Stimulated activated CD8-positive, alpha-beta memory T cell treated with anti-CD3 and anti-CD28 coated beads, Interleukin-12 subunit alpha, Interleukin-12 subunit beta, amount 100 ng/mL, for 24 hours (primary cell): ENCODE data around the gene EXOC4.

Experiments used
- DNase-seq: peaks from one replicate; pipeline ENCODE4 v3.0.0-alpha.2; 2020; ENCODE audit errors: extremely low read depth

Gene EXOC4

DNA sequence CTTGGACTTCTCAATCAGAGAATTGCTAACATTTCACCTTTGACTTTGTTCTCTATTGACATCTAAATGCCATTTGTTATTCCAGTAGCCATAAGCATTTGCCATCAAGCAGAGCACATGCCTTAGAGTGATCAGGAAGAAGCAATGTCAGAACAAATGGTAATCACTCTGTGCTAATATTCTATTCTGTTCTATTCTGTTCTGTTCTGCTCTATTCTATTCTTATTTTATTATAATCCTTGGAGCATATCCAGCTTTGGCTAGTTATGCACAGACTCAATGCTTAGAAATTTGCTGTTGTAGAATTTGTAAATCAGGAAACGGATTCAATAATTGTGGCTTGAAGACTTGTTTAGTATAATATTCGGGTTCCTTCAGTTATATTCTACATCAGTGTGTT is 175.4 kb downstream of the EXOC4 start:
- DNase-seq, result no peak

DNA sequence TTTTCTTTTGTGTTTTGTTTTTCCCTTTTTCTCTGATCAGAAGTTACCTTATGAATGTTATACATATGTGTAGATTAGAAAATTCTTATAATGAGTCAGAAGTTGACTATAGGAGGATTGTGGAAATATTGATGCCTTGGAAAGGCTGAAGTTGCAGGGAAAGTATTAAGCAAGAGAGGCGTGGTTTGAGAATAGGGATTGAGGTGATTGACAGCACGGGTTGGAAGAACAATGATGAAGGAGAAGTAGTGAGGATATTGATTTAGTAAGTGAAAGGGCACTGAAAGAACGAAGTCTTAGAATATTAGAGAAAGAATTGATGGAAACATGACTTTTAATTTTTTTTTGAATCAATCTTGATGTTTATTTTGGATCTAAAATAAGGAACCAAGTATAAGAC is 176.0 kb downstream of the EXOC4 start:
- no peak for DNase-seq

DNA sequence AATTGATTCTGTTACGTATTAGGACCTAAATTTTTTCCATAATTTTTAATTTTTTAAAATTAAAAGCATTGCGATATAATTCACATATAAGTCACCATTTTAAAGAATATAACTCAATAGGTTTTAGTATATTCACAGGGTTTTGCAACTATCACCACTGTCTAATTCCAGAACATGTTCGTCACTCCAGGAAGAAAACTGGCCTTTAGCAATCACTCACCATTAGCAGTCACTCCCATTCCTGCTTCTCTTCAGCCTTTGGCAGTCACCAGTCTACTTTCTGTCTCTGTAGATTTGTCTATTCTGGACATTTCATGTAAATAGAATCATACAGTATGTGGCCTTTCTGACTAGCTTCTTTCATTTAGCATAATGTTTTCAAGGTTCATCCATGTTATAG is 176.5 kb downstream of the EXOC4 start:
- DNase-seq, result no peak

DNA sequence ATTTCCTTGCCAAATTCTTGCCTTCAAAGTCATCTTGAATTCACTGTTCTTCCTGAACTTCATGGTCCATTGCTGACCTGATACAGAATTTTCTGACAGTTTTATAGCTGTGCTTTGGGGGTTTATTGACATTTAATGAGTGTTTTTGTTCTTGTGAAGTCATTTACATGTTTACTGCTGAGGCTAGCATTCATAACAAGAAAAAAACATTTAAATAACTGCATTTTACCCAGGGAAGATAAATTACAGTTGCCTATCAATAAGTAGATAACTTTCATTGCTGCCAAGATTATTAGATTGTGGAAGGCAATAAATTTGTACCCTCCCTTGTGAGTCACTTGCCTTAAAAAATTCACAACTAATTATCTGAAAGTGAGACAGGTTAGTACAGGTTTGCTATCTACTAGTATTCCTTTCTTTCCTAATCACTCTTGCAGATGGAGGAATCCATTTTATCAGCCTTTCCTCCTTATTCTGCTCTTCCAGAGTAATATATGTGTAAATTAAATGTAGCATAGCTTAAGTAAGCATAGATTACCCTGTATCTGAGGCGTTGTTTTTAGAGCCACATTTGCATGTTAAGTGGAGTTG is 178.4 kb downstream of the EXOC4 start:
- no peak for DNase-seq

- DNase-seq, result no peak
These were observed 180.4 kb downstream of the EXOC4 start for GRCh38 chr7:133433165-133433812.

DNA sequence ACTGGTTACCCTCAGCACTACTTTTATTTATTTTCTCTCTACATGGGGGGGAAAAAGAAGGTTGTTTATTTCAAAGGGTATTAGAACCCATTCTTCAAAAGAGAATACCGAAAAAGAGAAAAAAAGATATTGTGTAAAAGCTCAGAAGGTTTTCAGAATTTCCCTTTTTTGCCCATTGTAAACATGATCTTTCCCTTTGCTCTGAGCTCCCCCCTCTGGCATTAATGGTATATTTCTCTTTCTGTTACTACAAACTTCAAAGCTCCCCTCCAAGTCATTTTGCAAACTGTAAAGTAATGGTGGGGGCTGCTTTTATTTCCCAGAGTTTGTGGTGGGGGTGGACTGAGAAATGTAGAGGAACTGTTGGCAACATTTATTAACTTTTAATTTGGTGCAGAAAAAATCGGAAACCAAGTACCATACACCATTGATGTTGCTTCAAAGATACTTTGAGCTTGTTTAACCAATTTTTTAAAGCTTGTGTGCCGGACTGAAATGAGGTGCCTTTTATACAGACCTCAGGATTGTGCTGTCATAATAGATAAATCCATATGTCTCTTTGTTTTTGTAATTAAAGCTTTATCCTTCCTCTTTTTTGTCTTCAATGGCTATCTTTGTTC is 181.5 kb downstream of the EXOC4 start:
- DNase-seq, result no peak

DNA sequence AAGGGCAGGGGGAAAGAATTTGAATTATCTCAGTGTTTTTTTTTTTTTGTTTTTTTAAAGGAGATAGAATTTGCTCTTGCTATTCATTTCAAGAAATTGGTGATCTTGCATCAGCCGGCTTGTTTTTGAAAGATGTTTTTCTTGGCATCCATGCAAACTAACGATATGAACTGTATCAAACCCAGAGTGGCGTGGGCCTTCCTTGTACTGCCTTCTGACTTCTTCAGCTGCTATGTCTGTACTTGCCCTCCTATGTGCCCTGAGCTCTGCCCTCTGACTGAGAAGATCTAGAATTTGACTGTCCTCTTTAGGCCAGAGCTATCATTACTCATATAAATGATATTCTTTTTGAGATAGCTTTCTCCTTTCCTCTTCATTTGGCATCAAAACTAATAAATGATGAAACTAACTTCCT is 183.1 kb downstream of the EXOC4 start:
- no peak for DNase-seq

DNA sequence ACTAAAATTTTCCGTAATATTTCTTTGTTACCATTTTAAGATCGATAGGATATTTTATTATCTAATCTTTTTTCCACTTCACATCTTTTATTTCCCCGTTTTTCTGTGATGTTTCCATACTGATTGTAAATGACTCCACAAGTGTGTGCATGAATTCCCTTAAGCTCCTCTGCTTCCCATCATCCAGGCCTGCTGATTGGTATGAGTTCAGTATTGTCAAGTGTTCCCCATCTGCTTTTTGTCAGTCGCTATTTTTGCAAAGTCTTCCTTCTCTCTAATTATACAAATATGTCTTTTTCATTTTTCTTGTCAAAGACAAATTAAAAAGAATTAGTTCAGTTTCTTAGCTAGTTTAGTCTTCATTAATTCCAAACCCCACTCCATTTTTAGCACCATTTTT is 184.7 kb downstream of the EXOC4 start:
- no peak for DNase-seq

- DNase-seq, result no peak
These were observed 189.9 kb downstream of the EXOC4 start for GRCh38 chr7:133442818-133443217.

GRCh38 chr7:133445617-133446016 is 192.7 kb downstream of the EXOC4 start:
- DNase-seq, result no peak

GRCh38 chr7:133448012-133448411 is 195.1 kb downstream of the EXOC4 start:
- DNase-seq, result no peak

DNA sequence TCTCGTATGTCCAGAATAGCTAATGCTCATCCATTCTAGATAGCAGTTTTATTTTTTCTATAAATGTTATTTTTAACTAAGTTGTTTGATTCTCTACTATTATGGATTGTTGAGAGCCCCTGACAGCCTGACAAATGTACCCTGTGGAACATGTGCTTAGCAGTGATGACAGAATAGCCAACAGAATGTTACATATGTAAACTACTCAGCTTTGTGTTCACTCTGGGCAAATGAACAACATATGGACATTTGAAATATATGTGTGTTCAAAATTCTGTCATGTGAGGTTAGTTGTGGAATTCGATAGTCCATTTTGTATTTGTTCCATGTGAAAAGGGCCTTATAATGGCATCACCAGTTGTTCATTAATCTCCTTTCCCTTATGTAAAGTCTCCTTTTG is 199.7 kb downstream of the EXOC4 start:
- DNase-seq, result no peak

DNA sequence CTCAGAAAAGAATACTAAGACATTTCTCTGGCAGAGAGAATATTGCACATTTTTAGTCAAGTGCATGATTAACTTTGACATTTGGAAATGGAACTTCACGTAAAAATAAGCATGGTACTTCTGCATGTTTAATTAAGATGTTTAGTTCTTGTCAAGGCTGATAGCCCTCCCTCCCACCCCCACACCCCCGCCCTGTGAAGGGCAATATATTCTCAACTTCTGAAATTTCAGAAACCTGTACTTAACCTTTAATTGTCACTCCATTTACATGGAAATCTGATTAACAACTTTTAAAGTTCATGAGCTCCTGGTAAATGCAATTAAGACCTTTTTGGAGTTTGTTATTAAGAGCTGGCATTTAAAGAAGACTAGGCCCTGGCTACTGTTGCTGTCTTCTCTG is 205.8 kb downstream of the EXOC4 start:
- no peak for DNase-seq

GRCh38 chr7:133461421-133461820 is 208.5 kb downstream of the EXOC4 start:
- DNase-seq, result no peak

DNA sequence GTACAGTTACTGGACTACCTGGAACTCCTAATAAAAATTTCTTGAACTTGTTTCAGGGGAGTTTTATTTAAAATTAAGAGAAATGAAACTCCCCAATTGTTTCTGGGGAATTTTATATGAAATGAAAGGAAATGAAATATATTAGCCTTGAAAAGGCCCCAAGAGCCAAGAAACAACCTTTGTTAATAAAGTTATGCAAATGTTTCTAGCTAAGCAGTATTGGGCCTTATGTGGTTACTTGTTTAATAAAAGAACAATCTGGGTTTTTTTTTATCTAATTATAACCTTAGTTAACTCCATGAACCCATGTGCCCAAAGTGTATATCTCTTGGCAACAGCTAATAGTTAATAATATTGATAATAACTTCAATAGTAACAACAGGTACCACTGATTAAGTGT is 222.8 kb downstream of the EXOC4 start:
- no peak for DNase-seq

- no peak for DNase-seq
These were observed 224.9 kb downstream of the EXOC4 start for GRCh38 chr7:133477791-133478190.

DNA sequence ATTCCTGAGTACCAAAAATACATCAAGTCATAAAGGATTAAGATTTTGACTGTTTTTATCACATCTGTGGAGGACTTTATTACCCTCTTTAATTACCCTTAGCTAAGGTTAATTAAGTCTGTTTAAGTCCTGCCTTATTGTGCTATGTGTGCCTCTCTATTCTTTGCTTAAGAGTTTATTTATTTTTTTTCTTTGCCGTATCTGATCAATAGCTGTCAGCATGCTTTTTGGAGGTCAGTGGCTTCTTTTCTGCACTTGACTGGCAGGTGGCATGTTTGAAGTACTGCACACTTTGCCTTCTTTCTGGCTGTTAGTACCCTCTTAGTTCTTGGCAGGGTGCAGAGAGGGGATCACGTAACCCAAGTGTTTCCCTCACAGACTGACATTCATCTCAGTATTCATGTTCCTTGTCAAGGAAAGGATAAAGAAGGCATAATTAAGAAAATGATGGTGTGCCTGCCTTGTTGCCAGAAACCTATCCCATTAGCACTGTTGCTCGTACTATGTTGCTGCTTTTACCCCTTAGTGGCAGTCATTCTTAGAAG is 225.8 kb downstream of the EXOC4 start:
- no peak for DNase-seq

- no peak for DNase-seq
These were observed 226.7 kb downstream of the EXOC4 start for GRCh38 chr7:133479456-133480065.

DNA sequence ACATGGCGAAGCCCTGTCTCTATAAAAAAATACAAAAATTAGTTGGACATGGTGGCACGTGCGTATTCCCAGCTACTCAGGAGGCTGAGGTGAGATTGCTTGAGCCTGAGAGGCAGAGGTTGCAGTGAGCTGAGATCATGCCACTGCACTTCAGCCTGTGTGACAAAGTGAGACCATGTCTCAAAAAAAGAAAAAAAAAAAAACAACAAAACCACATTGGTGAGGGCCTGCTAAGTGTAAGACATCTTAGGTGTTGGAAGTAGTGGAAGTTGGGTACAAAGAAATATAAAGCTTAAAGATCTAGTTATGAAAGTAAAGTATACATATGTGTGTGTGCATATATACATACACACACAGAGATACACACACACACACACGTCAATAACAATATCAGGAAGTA is 228.0 kb downstream of the EXOC4 start:
- DNase-seq, result no peak

- DNase-seq, result no peak
These were observed 228.8 kb downstream of the EXOC4 start for GRCh38 chr7:133481676-133482075.

DNA sequence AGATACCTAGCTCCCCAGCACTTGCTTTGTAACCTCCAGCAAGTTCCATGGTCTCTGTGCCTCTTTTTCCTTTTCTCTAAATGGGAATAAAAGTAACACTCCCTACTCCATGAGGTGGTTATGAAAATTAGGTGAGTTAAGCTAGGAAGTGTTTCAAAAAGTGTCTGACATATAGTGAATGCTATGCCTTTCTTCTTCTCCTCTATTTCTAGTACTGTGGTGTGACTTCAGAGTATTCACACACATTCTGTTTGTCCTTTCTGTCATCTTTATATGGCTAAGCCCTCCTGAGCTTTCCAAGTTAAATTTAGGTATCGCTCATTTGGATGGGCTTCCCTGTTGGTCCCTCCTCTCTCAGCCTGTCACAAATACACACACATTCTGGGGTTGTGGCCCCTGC is 229.7 kb downstream of the EXOC4 start:
- no peak for DNase-seq

DNA sequence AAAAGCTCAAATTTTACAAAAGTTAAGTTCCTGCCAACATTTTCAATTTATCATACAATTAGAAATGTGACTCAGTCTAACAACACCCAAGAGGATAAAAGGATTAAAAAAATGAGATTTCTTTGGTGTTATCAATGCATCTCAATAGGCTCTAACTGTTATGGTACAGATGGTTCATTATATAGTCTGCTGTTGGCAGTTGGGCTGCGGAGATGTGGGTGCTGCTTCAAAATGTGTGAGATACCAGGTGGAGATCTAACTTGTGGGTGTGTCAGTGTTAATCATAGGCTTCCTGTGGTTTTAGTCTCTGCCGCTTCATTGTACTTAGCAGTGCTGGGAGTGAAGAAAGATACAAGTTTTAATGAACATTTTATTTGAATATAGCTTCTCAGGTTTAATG is 231.2 kb downstream of the EXOC4 start:
- peak; percentile 5 for DNase-seq

DNA sequence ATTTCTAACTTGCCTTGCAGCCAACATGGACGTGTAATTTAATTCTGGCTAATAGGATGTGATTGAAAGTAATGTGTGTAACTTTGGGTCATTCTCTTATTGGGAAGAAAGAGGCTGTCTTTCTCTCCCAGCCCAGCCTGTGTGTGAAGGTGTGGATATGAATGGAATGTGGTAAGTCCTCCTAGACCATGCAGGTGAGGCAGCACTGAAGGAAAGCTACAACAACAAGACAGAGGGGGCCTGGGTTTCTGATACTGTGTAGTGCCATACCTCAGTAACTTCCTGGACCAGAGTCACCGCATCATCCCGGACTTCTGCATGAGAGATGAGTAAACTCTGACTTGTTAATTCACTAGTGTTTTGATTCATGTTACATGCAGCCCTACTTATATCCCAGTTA is 237.0 kb downstream of the EXOC4 start:
- no peak for DNase-seq
